ENCODE data around the gene KIF4A. TPM values are rescaled to one million over a fixed set of nuclear protein-coding genes. Genes with fewer than 3 reads are reported as not detected.
"Not testable (repeated sequence)": the region's sequence is repeated elsewhere in the genome, so short reads cannot be mapped to it uniquely, and the experiment has no call there.

KIF4A gene
- total and polyA plus RNA-seq, 10 donors: 0.41 to 6.0 (median 2.3) TPM

GRCh38 chrX:70343435-70343834 lies 53.5 kb downstream of the KIF4A start:
- no peak overlapping the region for H3K27ac ChIP-seq
- 84 to 100% (median 98%) methylated on average over 7 of the region's 7 CpGs for WGBS, 5 donors

GRCh38 chrX:70346418-70347070 lies 56.6 kb downstream of the KIF4A start:
- H3K9me3 ChIP-seq: peaks cover 0 to 18% (median 0%) of the 10 kb centered on the region in 8 donors
- peaks cover 0 to 26% (median 0%) of the 10 kb centered on the region in 6 donors for H3K36me3 ChIP-seq
- no peaks in the 10 kb centered on the region for H3K4me1 ChIP-seq
- H3K27me3 ChIP-seq (replicated peaks in 1 of 7): no peaks in the 10 kb centered on the region
- 81 to 97% (median 92%) methylated on average over 6 of the region's 6 CpGs for WGBS, 5 donors
- no peak for DNase-seq
- intact Hi-C loops (cut with DNase I; ENCODE audit: low total_unique reads): no loop called here
- no peak overlapping the region for H3K4me3 ChIP-seq
- no peak for TF ChIP-seq POLR2A (IDR thresholded peaks at IDR 0.05)
- no peak for TF ChIP-seq CTCF (IDR thresholded peaks at IDR 0.05 in 8 of 11, conservative IDR thresholded peaks at IDR 0.05 in 3 of 11)
- TF ChIP-seq POLR2AphosphoS5 (IDR thresholded peaks at IDR 0.05): no peak
- no peak overlapping the region for H3K27ac ChIP-seq

More at GRCh38 chrX:70343435-70343834, 53.5 kb downstream of the KIF4A start:
- DNase-seq: no peak
- H3K27me3 ChIP-seq (replicated peaks in 1 of 7): no peaks in the 10 kb centered on the region
- H3K4me1 ChIP-seq: no peaks in the 10 kb centered on the region
- intact Hi-C loops (cut with DNase I; ENCODE audit: low total_unique reads): no loop called here
- H3K36me3 ChIP-seq: peaks cover 0 to 26% (median 0%) of the 10 kb centered on the region in 6 donors
- no peak for TF ChIP-seq POLR2AphosphoS5 (IDR thresholded peaks at IDR 0.05)
- no peak for TF ChIP-seq POLR2A (IDR thresholded peaks at IDR 0.05)
- no peak for TF ChIP-seq CTCF (IDR thresholded peaks at IDR 0.05 in 8 of 11, conservative IDR thresholded peaks at IDR 0.05 in 3 of 11)
- H3K9me3 ChIP-seq: peaks cover 0 to 3% (median 0%) of the 10 kb centered on the region in 8 donors
- H3K4me3 ChIP-seq: no peak overlapping the region

GRCh38 chrX:70348825-70349224 lies 58.9 kb downstream of the KIF4A start:
- intact Hi-C loops (cut with DNase I; ENCODE audit: low total_unique reads); H3K27me3 ChIP-seq (replicated peaks in 1 of 7); H3K4me3 ChIP-seq; DNase-seq; H3K4me1 ChIP-seq: not testable (repeated sequence)
- peak overlapping the region in 2 of 8 donors; percentile 22 to 47 for H3K27ac ChIP-seq
- 95 to 98% (median 98%) methylated on average over 13 to 26 of the region's 26 CpGs for WGBS, 5 donors
- H3K36me3 ChIP-seq: peaks cover 0 to 18% (median 0%) of the 10 kb centered on the region in 6 donors
- H3K9me3 ChIP-seq: peaks cover 0 to 18% (median 0%) of the 10 kb centered on the region in 8 donors

- peak overlapping the region in 1 of 8 donors; percentile 47 for H3K27ac ChIP-seq
- H3K36me3 ChIP-seq: peaks cover 0 to 19% (median 0%) of the 10 kb centered on the region in 6 donors
- WGBS, 5 donors: 95 to 99% (median 96%) methylated on average over 30 to 55 of the region's 55 CpGs; no CpG with 5 or more reads in 1 of the 5 donors
- DNase-seq; intact Hi-C loops (cut with DNase I; ENCODE audit: low total_unique reads); H3K27me3 ChIP-seq (replicated peaks in 1 of 7); H3K4me3 ChIP-seq; H3K4me1 ChIP-seq: not testable (repeated sequence)
- peaks cover 0 to 18% (median 0%) of the 10 kb centered on the region in 8 donors for H3K9me3 ChIP-seq
Measured at GRCh38 chrX:70349367-70350125, 59.6 kb downstream of the KIF4A start.

GRCh38 chrX:70352496-70352895 lies 62.6 kb downstream of the KIF4A start:
- no peak for TF ChIP-seq POLR2A (IDR thresholded peaks at IDR 0.05)
- no peak for TF ChIP-seq POLR2AphosphoS5 (IDR thresholded peaks at IDR 0.05)
- TF ChIP-seq CTCF (IDR thresholded peaks at IDR 0.05 in 8 of 11, conservative IDR thresholded peaks at IDR 0.05 in 3 of 11): no peak
- H3K27me3 ChIP-seq (replicated peaks in 1 of 7): no peaks in the 10 kb centered on the region
- 94 to 99% (median 96%) methylated on average over 3 of the region's 3 CpGs for WGBS, 5 donors
- no peak overlapping the region for H3K4me3 ChIP-seq
- intact Hi-C loops (cut with DNase I; ENCODE audit: low total_unique reads): no loop called here
- H3K9me3 ChIP-seq: peaks cover 0 to 18% (median 0%) of the 10 kb centered on the region in 8 donors
- DNase-seq: no peak
- H3K4me1 ChIP-seq: no peaks in the 10 kb centered on the region
- peaks cover 0 to 17% (median 0%) of the 10 kb centered on the region in 6 donors for H3K36me3 ChIP-seq
- H3K27ac ChIP-seq: no peak overlapping the region
